B cell (primary cell): Measurements from ENCODE around the gene SETBP1. TPM values are rescaled to one million over a fixed set of nuclear protein-coding genes. Genes with fewer than 3 reads are reported as not detected.

Experiments used
- ATAC-seq: fragments of 200-7000 bp; cut with Tn5 transposase; one replicate; pipeline ENCODE4 v1.10.0; 2021; ENCODE audit warnings: low read depth, mild to moderate bottlenecking, moderate number of reproducible peaks, moderate library complexity
- CTCF ChIA-PET: fragments of 350-600 bp; sonication (Branson Sonifier 250); formaldehyde crosslinking; loops from one replicate; lab custom pipeline; 2021; ENCODE audit warnings: antibody characterized with exemption, inconsistent platforms; lab: Charles Lee
- POLR2A ChIA-PET: fragments of 350-600 bp; sonication (Branson Sonifier 250); formaldehyde crosslinking; loops from one replicate; lab custom pipeline; 2021; ENCODE audit warnings: antibody characterized with exemption; lab: Charles Lee
- DNase-seq: peaks from one replicate; pipeline ENCODE4 v3.0.0; 2013
- H2AFZ ChIP-seq: 2 replicates; pipeline ENCODE4 v1.6.1; 2012; ENCODE audit warnings: mild to moderate bottlenecking, low read depth, low read length; ENCODE audit not compliant: insufficient read depth, poor library complexity, severe bottlenecking
- H3K27ac ChIP-seq, 2 donors: 1 replicate in 1 of 2; 2 replicates in 1 of 2; pipeline ENCODE4 v1.5.1; 2012 to 2013; ENCODE audit warnings: low read length in 2 of 2, mild to moderate bottlenecking in 2 of 2, moderate library complexity in 1 of 2
- H3K27me3 ChIP-seq, 4 experiments: fragments of 200-600 bp in 1 of 4; sonication (generic) in 1 of 4; replicated peaks in 1 of 4; 1 replicate in 2 of 4; 2 replicates in 2 of 4; pipeline versions ENCODE4 v1.6.1 to v1.7.0; 2013 to 2016; ENCODE audit warnings: low read length in 3 of 4, mild to moderate bottlenecking in 2 of 4, mixed read lengths in 1 of 4, moderate library complexity in 1 of 4; ENCODE audit not compliant: insufficient read depth in 4 of 4, control insufficient read depth in 3 of 4; ENCODE audit errors: control extremely low read depth in 1 of 4
- H3K36me3 ChIP-seq, 2 experiments: replicated peaks in 1 of 2; 1 replicate in 1 of 2; 2 replicates in 1 of 2; pipeline versions ENCODE4 v1.6.1 to v1.7.1; 2013; ENCODE audit warnings: low read length in 1 of 2; ENCODE audit not compliant: insufficient read depth in 2 of 2, control insufficient read depth in 1 of 2; ENCODE audit errors: control extremely low read depth in 1 of 2, extremely low read depth in 1 of 2
- H3K4me1 ChIP-seq, 2 donors: fragments of 200-600 bp in 1 of 2; sonication (generic) in 1 of 2; 1 replicate in 1 of 2; 2 replicates in 1 of 2; pipeline versions ENCODE4 v1.5.1 to v1.6.1; 2013 to 2017; ENCODE audit warnings: low read length in 2 of 2; ENCODE audit not compliant: control insufficient read depth in 2 of 2, insufficient read depth in 2 of 2
- H3K4me2 ChIP-seq: replicated peaks from 2 replicates; pipeline ENCODE3; 2012; ENCODE audit warnings: mild to moderate bottlenecking, low read depth, low read length; ENCODE audit not compliant: poor library complexity, severe bottlenecking
- H3K4me3 ChIP-seq, 5 experiments: fragments of 200-600 bp in 1 of 5; sonication (generic) in 1 of 5; 1 replicate in 3 of 5; 2 replicates in 2 of 5; pipeline versions ENCODE4 v1.5.1 to v1.7.0; 2011 to 2016; ENCODE audit warnings: low read length in 4 of 5, mild to moderate bottlenecking in 4 of 5, low read depth in 2 of 5, control low read depth in 1 of 5, moderate library complexity in 1 of 5; ENCODE audit not compliant: insufficient read depth in 1 of 5; ENCODE audit errors: control extremely low read depth in 1 of 5, extremely low read depth in 1 of 5
- H3K79me2 ChIP-seq: fragments of 200-600 bp; sonication (generic); one replicate; pipeline ENCODE4 v1.6.0; 2016; ENCODE audit warnings: low read length; ENCODE audit not compliant: control insufficient read depth, insufficient read depth
- H3K9ac ChIP-seq: fragments of 200-600 bp; sonication (generic); 2 replicates; pipeline ENCODE4 v1.6.1; 2017; ENCODE audit warnings: mild to moderate bottlenecking, low read length, moderate library complexity
- H3K9me3 ChIP-seq, 3 donors: one replicate each; pipeline versions ENCODE4 v1.6.1 to v1.7.1; 2013; ENCODE audit warnings: low read length in 2 of 3; ENCODE audit not compliant: control insufficient read depth in 2 of 3, insufficient read depth in 1 of 3; ENCODE audit errors: control extremely low read depth in 1 of 3
- H4K20me1 ChIP-seq: 2 replicates; pipeline ENCODE4 v1.6.0; 2012; ENCODE audit warnings: mild to moderate bottlenecking, low read length; ENCODE audit not compliant: insufficient read depth, control insufficient read depth, poor library complexity, severe bottlenecking
- H3K27ac Mint-ChIP-seq: one replicate; pipeline ENCODE4 v1.8.0; 2021; ENCODE audit warnings: mixed read lengths
- H3K27me3 Mint-ChIP-seq: one replicate; pipeline ENCODE4 v1.8.0; 2021; ENCODE audit warnings: mixed read lengths
- H3K4me1 Mint-ChIP-seq: one replicate; pipeline ENCODE4 v1.8.0; 2021; ENCODE audit warnings: mixed read lengths
- H3K4me3 Mint-ChIP-seq: one replicate; pipeline ENCODE4 v1.8.0; 2021; ENCODE audit warnings: mixed read lengths
- H3K9me3 Mint-ChIP-seq: one replicate; pipeline ENCODE4 v1.8.0; 2022; ENCODE audit warnings: mixed read lengths; ENCODE audit not compliant: insufficient read depth
- CTCF ChIP-seq: fragments of 200-600 bp; IDR thresholded peaks from one replicate; pipeline ENCODE4 v1.8.0; 2022; ENCODE audit warnings: antibody characterized with exemption, mild to moderate bottlenecking
- EZH2 ChIP-seq: IDR thresholded peaks from 2 replicates; pipeline ENCODE4 v1.6.1; 2012; ENCODE audit warnings: borderline replicate concordance, low read depth, mild to moderate bottlenecking, moderate library complexity, low read length; ENCODE audit not compliant: insufficient read depth, poor library complexity, severe bottlenecking
- WGBS: methylation state at CpG from one replicate; pipeline ENCODE4 v1.1.5; 2013; ENCODE audit warnings: missing lambda C conversion rate; ENCODE audit not compliant: insufficient coverage; 5-methylcytosine and 5-hydroxymethylcytosine counted together
- intact Hi-C: fragments of 100-400 bp; cut with micrococcal nuclease; formaldehyde crosslinking; loops from one replicate; pipeline ENCODE4 v1.10.0; 2022
- polyA plus RNA-seq: library from polyadenylated mRNA; depleted of rRNA; stranded (reverse); fragments of >200 nt; gene quantifications from 2 replicates; pipeline ENCODE4 v1.2.3, GENCODE V29; 2012
- total RNA-seq, 2 donors: library from RNA; stranded (reverse); fragments of 120-200 nt in 1 of 2; gene quantifications; 1 replicate in 1 of 2; 2 replicates in 1 of 2; pipeline versions ENCODE4 v1.2.3 to v1.2.4, GENCODE V29; 2013 to 2022

SETBP1 gene
- total and polyA plus RNA-seq, 2 donors (not counting 1 experiment from before 2014, with no cell fraction given), result 15.1 to 129 TPM

DNA sequence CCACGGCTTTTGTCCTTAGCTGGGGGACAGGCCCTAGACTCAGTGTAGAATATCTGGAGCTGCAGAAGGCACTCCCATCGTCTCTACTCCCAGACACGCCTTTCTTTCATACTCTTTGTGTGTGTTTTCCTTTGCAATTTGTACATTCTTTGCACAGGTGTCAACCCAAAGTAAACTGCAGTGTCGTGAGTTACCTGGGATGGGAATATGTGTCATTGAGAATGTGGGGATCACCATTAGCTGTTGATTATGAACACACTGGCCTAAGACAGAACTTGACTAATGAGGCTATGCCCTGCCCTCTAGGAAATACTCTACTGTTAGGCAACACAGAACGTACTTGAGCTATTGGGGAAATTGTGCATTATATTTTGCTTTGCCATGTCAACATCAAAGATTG, 233.3 kb downstream of the SETBP1 start:
- Mint-ChIP-seq H3K27ac (no peak overlapping the region), H3K4me1 (peaks cover 66% of the 10 kb centered on the region), H3K4me3 (no peak overlapping the region), H3K27me3 (no peaks in the 10 kb centered on the region), H3K9me3 (no peaks in the 10 kb centered on the region)
- 100% methylated on average over 2 of the region's 5 CpGs for WGBS
- H3K27ac ChIP-seq, result no peak overlapping the region
- ChIA-PET CTCF (interaction anchor here (0.9 to 1.1 kb wide), 3 partner anchors 8 to 10 kb away, joined by 3 read pairs; no protein-coding TSS in a partner anchor), POLR2A (no interaction called here)
- no peak overlapping the region for H3K4me2 ChIP-seq
- no peak for TF ChIP-seq CTCF
- TF ChIP-seq EZH2, result no peak
- intact Hi-C loops, result no loop called here
- H3K9ac ChIP-seq, result no peak overlapping the region
- H3K9me3 ChIP-seq, result no peaks in the 10 kb centered on the region
- no peaks in the 10 kb centered on the region for H3K36me3 ChIP-seq
- H2AFZ ChIP-seq, result no peak overlapping the region
- no peak overlapping the region for H3K4me3 ChIP-seq
- H4K20me1 ChIP-seq, result peaks cover 37% of the 10 kb centered on the region
- H3K4me1 ChIP-seq, result peaks cover 31 to 36% of the 10 kb centered on the region in 2 donors
- no peak for ATAC-seq
- H3K27me3 ChIP-seq, result no peaks in the 10 kb centered on the region
- H3K79me2 ChIP-seq, result peaks cover 85% of the 10 kb centered on the region
- no peak for DNase-seq

- ChIA-PET POLR2A (no interaction called here), CTCF (no interaction called here)
- Mint-ChIP-seq H3K4me1 (peaks cover 55% of the 10 kb centered on the region), H3K27me3 (no peaks in the 10 kb centered on the region), H3K27ac (no peak overlapping the region), H3K9me3 (no peaks in the 10 kb centered on the region), H3K4me3 (no peak overlapping the region)
- H3K9me3 ChIP-seq, result no peaks in the 10 kb centered on the region
- ATAC-seq (no peak), DNase-seq (no peak)
- no peak overlapping the region for H3K4me3 ChIP-seq
- 100% methylated on average over 1 of the region's 2 CpGs for WGBS
- intact Hi-C loops, result no loop called here
- H2AFZ ChIP-seq, result no peak overlapping the region
- H3K36me3 ChIP-seq, result no peaks in the 10 kb centered on the region
- TF ChIP-seq CTCF, result no peak
- no peak for TF ChIP-seq EZH2
- no peak overlapping the region for H3K9ac ChIP-seq
- peaks cover 32% of the 10 kb centered on the region for H4K20me1 ChIP-seq
- H3K4me2 ChIP-seq, result no peak overlapping the region
- no peak overlapping the region for H3K27ac ChIP-seq
- peaks cover 19 to 24% of the 10 kb centered on the region in 2 donors for H3K4me1 ChIP-seq
- H3K79me2 ChIP-seq, result peaks cover 81% of the 10 kb centered on the region
- no peaks in the 10 kb centered on the region for H3K27me3 ChIP-seq
Measured at GRCh38 chr18:44915213-44915612, 234.5 kb downstream of the SETBP1 start.
